Activated CD4-positive, alpha-beta memory T cell treated with anti-CD3 and anti-CD28 coated beads for 36 hours (primary cell): ENCODE measurements around the gene OR10G6. TPM values are rescaled to one million over a fixed set of nuclear protein-coding genes. Genes with fewer than 3 reads are reported as not detected.

Source experiments
- CTCF ChIA-PET: fragments of 350-600 bp; sonication (Branson Sonifier 250); formaldehyde crosslinking; loops from one replicate; lab custom pipeline; 2021; ENCODE audit warnings: antibody characterized with exemption, inconsistent platforms; lab: Charles Lee
- POLR2A ChIA-PET: fragments of 350-600 bp; sonication (Branson Sonifier 250); formaldehyde crosslinking; loops from one replicate; lab custom pipeline; 2021; ENCODE audit warnings: antibody characterized with exemption; lab: Charles Lee
- DNase-seq: peaks from one replicate; pipeline ENCODE4 v3.0.0-alpha.2; 2020
- H3K27ac Mint-ChIP-seq: one replicate; pipeline ENCODE4 v1.8.0; 2021; ENCODE audit warnings: mixed read lengths
- H3K27me3 Mint-ChIP-seq: one replicate; pipeline ENCODE4 v1.8.0; 2021; ENCODE audit warnings: mixed read lengths
- H3K36me3 Mint-ChIP-seq: one replicate; pipeline ENCODE4 v1.8.0; 2021; ENCODE audit warnings: mixed read lengths
- H3K4me1 Mint-ChIP-seq: one replicate; pipeline ENCODE4 v1.8.0; 2021; ENCODE audit warnings: low read depth, mixed read lengths
- H3K4me3 Mint-ChIP-seq: one replicate; pipeline ENCODE4 v1.8.0; 2021; ENCODE audit warnings: mild to moderate bottlenecking, mixed read lengths
- H3K9me3 Mint-ChIP-seq: one replicate; pipeline ENCODE4 v1.8.0; 2021; ENCODE audit warnings: mixed read lengths
- intact Hi-C: fragments of 100-400 bp; cut with micrococcal nuclease; formaldehyde crosslinking; loops from one replicate; pipeline ENCODE4 v1.15.1; 2023
- total RNA-seq, 2 experiments: library from RNA; stranded (reverse); gene quantifications; one replicate each; pipeline ENCODE4 v1.2.3, GENCODE V29; 2021

OR10G6 gene
- total RNA-seq, 2 experiments from 2014 or later = not detected

DNA sequence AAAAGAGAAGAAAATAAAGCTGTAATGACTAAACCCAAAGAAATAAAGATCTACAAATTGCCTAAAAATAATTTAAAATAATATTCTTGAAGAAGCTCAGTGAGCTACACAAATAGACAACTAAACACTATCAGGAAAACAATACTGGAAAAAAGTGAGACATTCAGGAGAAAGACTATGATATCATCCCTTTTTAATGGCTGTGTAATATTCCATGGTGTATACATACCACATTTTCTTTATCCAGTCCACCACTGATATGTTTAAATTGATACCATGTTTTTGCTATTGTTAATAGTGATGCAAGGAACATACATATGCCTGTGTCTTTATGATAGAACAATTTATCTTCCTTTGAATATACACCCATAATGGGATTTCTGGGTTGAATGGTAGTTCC, 38.2 kb downstream of the OR10G6 start:
- Mint-ChIP-seq H3K4me3 (no peak overlapping the region), H3K27ac (no peak overlapping the region), H3K9me3 (peaks cover 3% of the 10 kb centered on the region), H3K27me3 (no peaks in the 10 kb centered on the region), H3K4me1 (no peaks in the 10 kb centered on the region), H3K36me3 (no peaks in the 10 kb centered on the region)
- intact Hi-C loops = no loop called here
- DNase-seq = no peak
- ChIA-PET CTCF (no interaction called here), POLR2A (no interaction called here)

DNA sequence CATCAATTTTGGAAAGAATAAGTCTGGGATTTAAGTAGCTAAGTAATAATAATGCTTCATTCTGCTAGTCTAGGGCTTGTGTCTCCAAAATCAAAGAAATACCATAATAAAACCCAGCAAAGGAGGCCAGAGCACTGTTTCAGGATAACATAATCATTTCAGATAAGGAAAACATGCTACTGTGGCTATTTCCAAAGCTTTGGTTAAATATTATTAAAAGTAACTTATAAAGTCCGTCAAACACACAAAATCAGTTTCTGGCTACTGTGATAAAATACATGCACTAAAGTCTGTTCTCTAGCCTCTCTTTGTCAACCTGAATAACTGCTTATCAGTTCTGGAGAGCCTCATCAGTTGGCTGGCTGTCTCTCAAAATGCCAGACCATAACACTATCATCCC, 49.8 kb downstream of the OR10G6 start:
- no peak overlapping the region for H3K4me3 Mint-ChIP-seq
- POLR2A ChIA-PET = no interaction called here
- no peak overlapping the region for H3K27ac Mint-ChIP-seq
- no peaks in the 10 kb centered on the region for H3K4me1 Mint-ChIP-seq
- no peaks in the 10 kb centered on the region for H3K27me3 Mint-ChIP-seq
- no peaks in the 10 kb centered on the region for H3K9me3 Mint-ChIP-seq
- CTCF ChIA-PET = no interaction called here
- intact Hi-C loops = no loop called here
- H3K36me3 Mint-ChIP-seq = no peaks in the 10 kb centered on the region
- DNase-seq = no peak

Other genes starting within 250 kb of the OR10G6 start
- not detected for gene OR6X1, start 240.6 kb downstream of the OR10G6 start, total RNA-seq
- not detected for gene OR6M1, start 188.8 kb downstream of the OR10G6 start, total RNA-seq
- not detected for gene TMEM225, start 109.5 kb downstream of the OR10G6 start, total RNA-seq
- not detected for gene OR8D4, start 93.0 kb downstream of the OR10G6 start, total RNA-seq
- gene OR4D5, start 55.5 kb downstream of the OR10G6 start, total RNA-seq = not detected
- not detected for gene OR6T1, start 51.3 kb downstream of the OR10G6 start, total RNA-seq
- not detected for gene OR10S1, start 17.4 kb downstream of the OR10G6 start, total RNA-seq
- gene OR10G4, start 17.8 kb upstream of the OR10G6 start, total RNA-seq = not detected
- gene OR10G9, start 27.9 kb upstream of the OR10G6 start, total RNA-seq = not detected
- gene OR10G8, start 31.6 kb upstream of the OR10G6 start, total RNA-seq = not detected
- not detected for gene OR10G7, start 46.2 kb upstream of the OR10G6 start, total RNA-seq
- gene VWA5A, start 120.3 kb upstream of the OR10G6 start, total RNA-seq = 1 to 10 TPM; 6.9 to 7.5 TPM
- gene OR10D3, start 188.2 kb upstream of the OR10G6 start, total RNA-seq = not detected
- gene OR8G1, start 245.9 kb upstream of the OR10G6 start, total RNA-seq = not detected